T-cell (primary cell): ENCODE results near the gene FSD1. TPM values are rescaled to one million over a fixed set of nuclear protein-coding genes. Genes with fewer than 3 reads are reported as not detected.
"Not testable (repeated sequence)": the region's sequence is repeated elsewhere in the genome, so short reads cannot be mapped to it uniquely, and the experiment has no call there.

Experiments
- ATAC-seq, 4 experiments: fragments of 200-7000 bp in 3 of 4; fragments of 150-1000 bp in 1 of 4; cut with Tn5 transposase; replicated peaks in 1 of 4; 1 replicate in 3 of 4; 2 replicates in 1 of 4; pipeline ENCODE4 v1.10.0; 2021; ENCODE audit warnings: moderate library complexity in 3 of 4, mild to moderate bottlenecking in 2 of 4, moderate number of reproducible peaks in 1 of 4
- CTCF ChIA-PET, 2 donors: fragments of 300-600 bp; sonication (Branson Sonifier 250); formaldehyde crosslinking; loops; one replicate each; lab custom pipeline; 2022; ENCODE audit warnings: antibody characterized with exemption in 2 of 2; lab: Charles Lee
- POLR2A ChIA-PET, 2 donors: fragments of 300-600 bp; sonication (Branson Sonifier 250); formaldehyde crosslinking; loops; one replicate each; lab custom pipeline; 2022; ENCODE audit warnings: antibody characterized with exemption in 2 of 2; lab: Charles Lee
- DNase-seq, 35 experiments: peaks; one replicate each; pipeline versions ENCODE4 v3.0.0 to v3.0.0-alpha.2; 2013 to 2023
- H3K27ac ChIP-seq: one replicate; pipeline ENCODE4 v1.5.1; 2013; ENCODE audit warnings: low read length
- H3K27me3 ChIP-seq, 2 experiments: replicated peaks in 1 of 2; 1 replicate in 1 of 2; 2 replicates in 1 of 2; pipeline versions ENCODE4 v1.6.1 to v1.7.0; 2013; ENCODE audit warnings: low read length in 1 of 2, mixed read lengths in 1 of 2; ENCODE audit not compliant: control insufficient read depth in 2 of 2, insufficient read depth in 2 of 2; ENCODE audit errors: extremely low read depth in 1 of 2
- H3K36me3 ChIP-seq, 2 donors: 1 replicate in 1 of 2; 2 replicates in 1 of 2; pipeline versions ENCODE4 v1.6.1 to v1.7.0; 2013; ENCODE audit warnings: low read length in 1 of 2; ENCODE audit not compliant: control insufficient read depth in 2 of 2, insufficient read depth in 1 of 2; ENCODE audit errors: extremely low read depth in 1 of 2
- H3K4me1 ChIP-seq, 2 experiments: 1 replicate in 1 of 2; 2 replicates in 1 of 2; pipeline versions ENCODE4 v1.6.1 to v1.7.0; 2013; ENCODE audit warnings: low read length in 2 of 2, mixed read lengths in 1 of 2; ENCODE audit not compliant: insufficient read depth in 2 of 2, control insufficient read depth in 1 of 2; ENCODE audit errors: extremely low read depth in 1 of 2
- H3K4me3 ChIP-seq, 2 donors: 1 replicate in 1 of 2; 2 replicates in 1 of 2; pipeline versions ENCODE4 v1.5.1 to v1.7.0; 2013; ENCODE audit warnings: mild to moderate bottlenecking in 2 of 2, low read length in 1 of 2, moderate library complexity in 1 of 2; ENCODE audit not compliant: control insufficient read depth in 1 of 2; ENCODE audit errors: extremely low read depth in 1 of 2
- H3K9me3 ChIP-seq: 2 replicates; pipeline ENCODE4 v1.7.0; 2013
- H3K27ac Mint-ChIP-seq, 2 donors: one replicate each; pipeline ENCODE4 v1.8.0; 2020 to 2021; ENCODE audit warnings: mild to moderate bottlenecking in 2 of 2, mixed read lengths in 2 of 2
- H3K27me3 Mint-ChIP-seq, 2 donors: one replicate each; pipeline ENCODE4 v1.8.0; 2021 to 2022; ENCODE audit warnings: mixed read lengths in 2 of 2
- H3K36me3 Mint-ChIP-seq: one replicate; pipeline ENCODE4 v1.8.0; 2021; ENCODE audit warnings: mixed read lengths
- H3K4me1 Mint-ChIP-seq, 3 donors: one replicate each; pipeline ENCODE4 v1.8.0; 2020 to 2022; ENCODE audit warnings: mixed read lengths in 3 of 3, mild to moderate bottlenecking in 1 of 3
- H3K4me3 Mint-ChIP-seq, 3 donors: one replicate each; pipeline ENCODE4 v1.8.0; 2020 to 2022; ENCODE audit warnings: mild to moderate bottlenecking in 3 of 3, mixed read lengths in 3 of 3, moderate library complexity in 3 of 3
- H3K9me3 Mint-ChIP-seq, 3 donors: one replicate each; pipeline ENCODE4 v1.8.0; 2020 to 2022; ENCODE audit warnings: mixed read lengths in 3 of 3
- WGBS: methylation state at CpG from one replicate; pipeline ENCODE4 v1.1.5; 2013; ENCODE audit warnings: missing lambda C conversion rate; ENCODE audit not compliant: insufficient coverage; 5-methylcytosine and 5-hydroxymethylcytosine counted together
- total RNA-seq, 35 experiments: library from RNA in 6 of 35; stranded (reverse) in 6 of 35; fragments of 120-200 nt in 1 of 35; gene quantifications; one replicate each; pipeline versions ENCODE4 v1.2.1 to v1.2.4 and lab custom pipeline; 2013 to 2026

FSD1 gene
- total RNA-seq, 5 donors from 2014 or later (not counting 1 experiment from before 2014, with no cell fraction given): 2.8 to 4.1 (median 3.4) TPM

- Mint-ChIP-seq H3K9me3 (no peaks in the 10 kb centered on the region), H3K36me3 (no peaks in the 10 kb centered on the region), H3K27ac (peak overlapping the region in 1 of 2 donors; percentile 72), H3K27me3 (peaks cover 0 to 4% of the 10 kb centered on the region in 2 donors), H3K4me3 (peak overlapping the region; percentile 68 to 87 (median 79)), H3K4me1 (peaks cover 25 to 30% (median 26%) of the 10 kb centered on the region in 3 donors)
- H3K27me3 ChIP-seq: peaks cover 0 to 14% of the 10 kb centered on the region in 2 experiments
- H3K36me3 ChIP-seq: no peaks in the 10 kb centered on the region
- DNase-seq: peak in 34 of 35 experiments; percentile 13 to 73 (median 55)
- peak overlapping the region; percentile 52 to 62 for H3K4me3 ChIP-seq
- peak; percentile 10 to 31 (median 24) for ATAC-seq
- WGBS: 6% methylated on average over 26 of the region's 30 CpGs
- ChIA-PET POLR2A (interaction anchor here in 1 of 2 donors (1.3 kb wide), 1 partner anchor 15 kb away, joined by 13 read pairs; no protein-coding TSS in a partner anchor), CTCF (interaction anchor here in 1 of 2 donors (0.5 to 1.2 kb wide), 4 partner anchors 16 to 144 kb away, joined by 3 to 21 read pairs (median 3); partner anchors contain the start of genes HDGFL2 and MPND)
- H3K9me3 ChIP-seq: no peaks in the 10 kb centered on the region
- H3K4me1 ChIP-seq: peaks cover 3 to 31% of the 10 kb centered on the region in 2 experiments
- H3K27ac ChIP-seq: no peak overlapping the region
Measured at GRCh38 chr19:4327252-4327876, 23.0 kb downstream of the FSD1 start.

- Histone ChIP-seq H3K27ac (peak overlapping the region; percentile 23), H3K9me3 (no peaks in the 10 kb centered on the region), H3K4me3 (peak overlapping the region; percentile 52 to 62), H3K27me3 (peaks cover 0 to 14% of the 10 kb centered on the region in 2 experiments), H3K36me3 (no peaks in the 10 kb centered on the region), H3K4me1 (peaks cover 3 to 31% of the 10 kb centered on the region in 2 experiments)
- POLR2A ChIA-PET: interaction anchor here in 1 of 2 donors (1.3 kb wide), 1 partner anchor 15 kb away, joined by 13 read pairs; no protein-coding TSS in a partner anchor
- CTCF ChIA-PET: interaction anchor here in 1 of 2 donors (0.5 to 1.2 kb wide), 7 partner anchors 15 to 144 kb away, joined by 3 to 21 read pairs (median 3); partner anchors contain the start of genes CHAF1A, HDGFL2 and MPND
- Mint-ChIP-seq H3K27ac (peak overlapping the region in 1 of 2 donors; percentile 72), H3K9me3 (no peaks in the 10 kb centered on the region), H3K4me1 (peaks cover 25 to 30% (median 26%) of the 10 kb centered on the region in 3 donors), H3K36me3 (no peaks in the 10 kb centered on the region), H3K27me3 (peaks cover 0 to 4% of the 10 kb centered on the region in 2 donors), H3K4me3 (peak overlapping the region; percentile 68 to 87 (median 79))
- DNase-seq (no peak), ATAC-seq (peak; percentile 13 to 31 (median 15))
- WGBS: 14% methylated on average over 13 of the region's 13 CpGs
Measured at GRCh38 chr19:4327877-4328242, 23.5 kb downstream of the FSD1 start.

GRCh38 chr19:4328243-4328990, 24.0 kb downstream of the FSD1 start:
- H3K27ac ChIP-seq: peak overlapping the region; percentile 10
- POLR2A ChIA-PET: interaction anchor here in 1 of 2 donors (1.3 kb wide), 1 partner anchor 14 kb away, joined by 13 read pairs; no protein-coding TSS in a partner anchor
- CTCF ChIA-PET: interaction anchor here in 1 of 2 donors (0.5 to 1.2 kb wide), 9 partner anchors 15 to 188 kb away, joined by 3 to 21 read pairs (median 3); partner anchors contain the start of genes CHAF1A, HDGFL2 and MPND
- no peaks in the 10 kb centered on the region for H3K9me3 ChIP-seq
- H3K4me1 ChIP-seq: peaks cover 3 to 31% of the 10 kb centered on the region in 2 experiments
- ATAC-seq (peak; percentile 83 to 90 (median 88)), DNase-seq (peak; percentile 78 to 96 (median 90))
- peak overlapping the region; percentile 74 to 79 for H3K27ac Mint-ChIP-seq
- no peaks in the 10 kb centered on the region for H3K36me3 Mint-ChIP-seq
- H3K36me3 ChIP-seq: no peaks in the 10 kb centered on the region
- H3K4me3 Mint-ChIP-seq: peak overlapping the region; percentile 75 to 87 (median 79)
- H3K4me1 Mint-ChIP-seq: peaks cover 25 to 30% (median 26%) of the 10 kb centered on the region in 3 donors
- H3K27me3 Mint-ChIP-seq: peaks cover 0 to 4% of the 10 kb centered on the region in 2 donors
- WGBS: under 1% methylated on average over 43 of the region's 49 CpGs
- H3K9me3 Mint-ChIP-seq: no peaks in the 10 kb centered on the region
- peak overlapping the region; percentile 62 to 65 for H3K4me3 ChIP-seq
- peaks cover 0 to 14% of the 10 kb centered on the region in 2 experiments for H3K27me3 ChIP-seq

- POLR2A ChIA-PET, CTCF ChIA-PET: not testable (repeated sequence)
Measured at GRCh38 chr19:4328991-4329681, 24.7 kb downstream of the FSD1 start.

GRCh38 chr19:4329858-4330257, 25.5 kb downstream of the FSD1 start:
- no peak for DNase-seq
- H3K27ac ChIP-seq: no peak overlapping the region
- no peak overlapping the region for H3K27ac Mint-ChIP-seq
- no peaks in the 10 kb centered on the region for H3K36me3 ChIP-seq
- ChIA-PET POLR2A (no interaction called here), CTCF (no interaction called here)
- H3K9me3 ChIP-seq: no peaks in the 10 kb centered on the region
- ATAC-seq: no peak
- peak overlapping the region in 2 of 3 donors; percentile 50 to 87 for H3K4me3 Mint-ChIP-seq
- H3K27me3 ChIP-seq: peaks cover 0 to 14% of the 10 kb centered on the region in 2 experiments
- H3K4me1 ChIP-seq: peaks cover 3 to 31% of the 10 kb centered on the region in 2 experiments
- peaks cover 25 to 30% (median 26%) of the 10 kb centered on the region in 3 donors for H3K4me1 Mint-ChIP-seq
- peaks cover 0 to 6% (median 0%) of the 10 kb centered on the region in 3 donors for H3K9me3 Mint-ChIP-seq
- H3K27me3 Mint-ChIP-seq: peaks cover 0 to 4% of the 10 kb centered on the region in 2 donors
- no peak overlapping the region for H3K4me3 ChIP-seq
- no peaks in the 10 kb centered on the region for H3K36me3 Mint-ChIP-seq
- WGBS: 98% methylated on average over 19 of the region's 19 CpGs

More at GRCh38 chr19:4328991-4329681, 24.7 kb downstream of the FSD1 start:
- H3K36me3 ChIP-seq, H3K9me3 Mint-ChIP-seq, H3K9me3 ChIP-seq, H3K36me3 Mint-ChIP-seq, ATAC-seq, H3K27me3 Mint-ChIP-seq: not testable (repeated sequence)
- 66% methylated on average over 20 of the region's 35 CpGs for WGBS
- H3K27me3 ChIP-seq: peaks cover 0 to 14% of the 10 kb centered on the region in 2 experiments
- H3K4me1 ChIP-seq: peaks cover 3 to 31% of the 10 kb centered on the region in 2 experiments
- peaks cover 25 to 30% (median 26%) of the 10 kb centered on the region in 3 donors for H3K4me1 Mint-ChIP-seq
- peak overlapping the region; percentile 10 for H3K27ac ChIP-seq
- peak overlapping the region in 1 of 2 donors; percentile 79 for H3K27ac Mint-ChIP-seq
- H3K4me3 Mint-ChIP-seq: peak overlapping the region; percentile 75 to 87 (median 79)
- H3K4me3 ChIP-seq: peak overlapping the region; percentile 59 to 65
- DNase-seq: peak in 18 of 35 experiments; percentile 12 to 52 (median 34)
